GM18951 (cell line): ENCODE results near the gene CD82.
"Not testable (repeated sequence)": the region's sequence is repeated elsewhere in the genome, so short reads cannot be mapped to it uniquely, and the experiment has no call there.

Experiments used
- POLR2A ChIP-seq: IDR thresholded peaks from 4 replicates; pipeline ENCODE4 v1.6.1; 2011; ENCODE audit warnings: mild to moderate bottlenecking; ENCODE audit not compliant: insufficient read length, insufficient read depth; ENCODE audit errors: extremely low read depth
- in situ Hi-C: fragments of 300-500 bp; cut with MboI; formaldehyde crosslinking; loops from one replicate; pipeline ENCODE4 v1.12.0; 2022; ENCODE audit warnings: low sequenced_read_pairs, mixed read lengths, inconsistent platforms; ENCODE audit not compliant: unreplicated experiment

CD82 gene

GRCh38 chr11:44557464-44557863 lies 8.0 kb upstream of the CD82 start:
- in situ Hi-C loops, result no loop called here
- TF ChIP-seq POLR2A, result no peak

GRCh38 chr11:44559207-44559939 lies 6.1 kb upstream of the CD82 start:
- in situ Hi-C loops, result no loop called here
- TF ChIP-seq POLR2A, result peak; percentile 38

GRCh38 chr11:44559940-44560300 lies 5.5 kb upstream of the CD82 start:
- in situ Hi-C loops, result not testable (repeated sequence)

- in situ Hi-C loops, result no loop called here
- TF ChIP-seq POLR2A, result no peak
These were observed 4.1 kb upstream of the CD82 start for GRCh38 chr11:44561275-44561805.

- in situ Hi-C loops, result no loop called here
- TF ChIP-seq POLR2A, result no peak
These were observed 3.3 kb upstream of the CD82 start for GRCh38 chr11:44561964-44562734.

- TF ChIP-seq POLR2A, result no peak
- in situ Hi-C loops, result no loop called here
These were observed 2.5 kb upstream of the CD82 start for GRCh38 chr11:44562845-44563460.

- in situ Hi-C loops, result no loop called here
These were observed 1.8 kb upstream of the CD82 start for GRCh38 chr11:44563711-44564110.

GRCh38 chr11:44564166-44564565 lies 1.3 kb upstream of the CD82 start:
- in situ Hi-C loops, result no loop called here
- no peak for TF ChIP-seq POLR2A

More at GRCh38 chr11:44563711-44564110, 1.8 kb upstream of the CD82 start:
- no peak for TF ChIP-seq POLR2A

- in situ Hi-C loops, result no loop called here
- peak; percentile 6 for TF ChIP-seq POLR2A
These were observed 723 bp upstream of the CD82 start for GRCh38 chr11:44564670-44565210.

GRCh38 chr11:44565953-44566949 lies 788 bp downstream of the CD82 start:
- in situ Hi-C loops, result no loop called here

GRCh38 chr11:44566952-44567875 lies 1.8 kb downstream of the CD82 start:
- no peak for TF ChIP-seq POLR2A
- in situ Hi-C loops, result no loop called here

More at GRCh38 chr11:44565953-44566949, 788 bp downstream of the CD82 start:
- TF ChIP-seq POLR2A, result no peak
